22Rv1 (cell line): ENCODE measurements around the gene DDTL.

Experiments used
- CTCF ChIP-seq: fragments of 450-650 bp; IDR thresholded peaks from 2 replicates; pipeline ENCODE4 v1.5.1; 2017; ENCODE audit warnings: mild to moderate bottlenecking
- ZFX ChIP-seq: fragments of 450-650 bp; IDR thresholded peaks from 2 replicates; pipeline ENCODE4 v1.6.1; 2017; ENCODE audit warnings: antibody characterized with exemption, borderline replicate concordance

GRCh38 chr22:24006207-24006913 lies 39.7 kb downstream of the DDTL start:
- TF ChIP-seq CTCF (no peak), ZFX (no peak)
